NAMALWA (cell line): ENCODE measurements around the gene NFATC2.
"Not testable (repeated sequence)": the region's sequence is repeated elsewhere in the genome, so short reads cannot be mapped to it uniquely, and the experiment has no call there.

Experiments
- DNase-seq: peaks from one replicate; pipeline ENCODE4 v3.0.0-alpha.2; 2015; ENCODE audit warnings: low spot score

The NFATC2 gene

GRCh38 chr20:51494241-51495110, 48.0 kb downstream of the NFATC2 start:
- DNase-seq = no peak

GRCh38 chr20:51493346-51493791, 49.1 kb downstream of the NFATC2 start:
- DNase-seq = no peak

DNA sequence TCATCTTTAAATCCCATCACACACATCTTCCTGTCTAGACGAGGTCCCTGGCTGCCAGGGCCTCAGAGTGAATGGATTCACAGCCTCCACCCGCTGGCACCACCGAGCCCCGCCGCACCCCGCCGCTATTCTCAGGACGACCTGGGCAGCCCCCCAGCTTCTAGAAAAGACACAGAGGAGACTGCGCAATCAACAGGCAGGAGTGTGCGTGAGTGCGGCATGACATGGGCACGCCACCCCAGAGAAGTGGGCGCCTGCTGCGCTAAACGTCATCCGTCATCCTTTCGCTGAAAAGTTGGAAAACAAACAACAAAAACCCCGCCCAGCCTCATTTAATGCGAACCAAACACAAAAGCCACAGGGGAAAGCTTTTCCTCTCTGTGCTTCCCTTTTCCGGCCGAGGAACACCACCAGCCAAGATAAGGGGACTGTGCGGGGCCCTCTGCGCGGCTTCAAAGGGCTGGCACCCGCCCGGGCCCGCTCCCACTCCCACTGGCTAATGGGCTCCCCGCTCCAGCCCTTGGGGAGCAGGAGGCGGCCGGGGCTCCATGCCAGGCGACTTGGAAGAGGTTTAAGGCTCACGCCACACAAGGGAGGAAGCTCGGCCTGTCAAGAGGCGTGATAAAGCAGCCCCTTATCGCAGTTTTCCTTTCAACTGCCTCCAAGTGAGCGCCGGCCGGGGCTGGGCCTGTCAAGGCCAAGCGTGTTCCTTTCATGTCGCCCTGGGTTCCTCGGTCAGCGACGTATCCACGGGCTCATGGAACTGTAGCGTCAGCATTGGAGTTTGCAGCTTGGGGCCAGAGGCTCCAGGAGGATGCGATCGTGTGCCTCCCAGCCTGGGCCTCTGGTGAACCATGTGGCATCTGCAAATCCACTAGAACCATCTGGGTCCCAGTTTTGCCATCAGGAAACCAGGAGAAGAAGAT, 50.1 kb downstream of the NFATC2 start:
- no peak for DNase-seq

GRCh38 chr20:51491393-51491792, 51.1 kb downstream of the NFATC2 start:
- DNase-seq = no peak

- DNase-seq = no peak
Observed at GRCh38 chr20:51490635-51491034, 51.9 kb downstream of the NFATC2 start.

DNA sequence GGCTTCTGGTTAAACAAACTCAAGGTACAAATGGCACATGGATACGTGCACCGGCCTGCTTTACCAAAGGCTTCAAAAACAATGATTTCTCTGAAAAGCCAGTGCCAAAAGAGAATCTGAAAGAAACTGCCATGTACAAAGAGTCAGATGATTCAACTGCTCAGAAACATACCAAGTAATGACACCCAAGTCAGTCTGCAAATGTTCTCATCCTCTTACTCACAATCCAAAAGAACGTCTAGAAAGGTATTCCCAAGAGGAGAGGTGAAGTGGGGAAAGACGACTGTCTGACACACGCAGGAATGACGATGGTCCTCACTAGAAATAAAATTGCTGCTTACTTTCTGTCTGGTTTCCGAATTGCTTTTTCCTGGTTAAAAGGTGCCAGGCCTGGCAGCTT, 52.9 kb downstream of the NFATC2 start:
- DNase-seq = no peak

DNA sequence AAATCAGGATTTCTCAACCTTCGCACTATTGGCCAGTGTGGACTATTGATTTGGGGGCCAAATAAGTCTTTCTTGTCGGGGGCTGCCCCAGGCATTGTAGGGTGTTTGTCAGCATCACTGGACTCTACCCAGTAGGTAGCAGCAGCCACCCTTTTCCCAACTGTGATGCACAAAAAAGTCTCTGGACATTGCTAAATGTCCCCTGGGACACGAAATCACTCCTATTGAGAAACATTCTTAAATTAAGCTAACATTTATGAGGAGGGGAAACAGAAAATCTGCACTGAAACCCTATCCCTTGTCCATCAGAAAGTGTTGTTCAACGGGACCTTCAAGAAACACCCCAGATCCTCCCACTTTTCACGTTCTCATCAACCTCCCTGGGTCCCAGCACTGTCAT, 54.2 kb downstream of the NFATC2 start:
- DNase-seq = no peak

GRCh38 chr20:51487565-51488268, 54.8 kb downstream of the NFATC2 start:
- DNase-seq = no peak

DNA sequence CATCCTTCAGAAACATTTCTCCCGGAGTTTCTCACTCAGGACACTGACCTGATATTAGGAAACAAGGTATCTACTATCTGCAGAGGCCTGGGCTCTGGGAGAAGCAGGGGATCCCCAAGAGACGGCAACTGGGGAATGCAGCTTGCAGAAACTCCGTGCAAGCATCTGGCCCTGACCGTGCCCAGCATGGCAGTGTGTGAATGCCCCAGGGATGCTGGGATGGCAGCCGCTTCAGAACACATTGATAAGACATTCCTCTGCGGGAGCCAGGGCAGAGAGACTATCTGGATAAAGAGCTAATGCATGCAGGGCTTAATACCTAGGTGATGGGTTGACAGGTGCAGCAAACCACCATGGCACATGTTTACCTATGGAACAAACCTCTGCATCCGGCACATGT, 55.4 kb downstream of the NFATC2 start:
- DNase-seq = no peak

DNA sequence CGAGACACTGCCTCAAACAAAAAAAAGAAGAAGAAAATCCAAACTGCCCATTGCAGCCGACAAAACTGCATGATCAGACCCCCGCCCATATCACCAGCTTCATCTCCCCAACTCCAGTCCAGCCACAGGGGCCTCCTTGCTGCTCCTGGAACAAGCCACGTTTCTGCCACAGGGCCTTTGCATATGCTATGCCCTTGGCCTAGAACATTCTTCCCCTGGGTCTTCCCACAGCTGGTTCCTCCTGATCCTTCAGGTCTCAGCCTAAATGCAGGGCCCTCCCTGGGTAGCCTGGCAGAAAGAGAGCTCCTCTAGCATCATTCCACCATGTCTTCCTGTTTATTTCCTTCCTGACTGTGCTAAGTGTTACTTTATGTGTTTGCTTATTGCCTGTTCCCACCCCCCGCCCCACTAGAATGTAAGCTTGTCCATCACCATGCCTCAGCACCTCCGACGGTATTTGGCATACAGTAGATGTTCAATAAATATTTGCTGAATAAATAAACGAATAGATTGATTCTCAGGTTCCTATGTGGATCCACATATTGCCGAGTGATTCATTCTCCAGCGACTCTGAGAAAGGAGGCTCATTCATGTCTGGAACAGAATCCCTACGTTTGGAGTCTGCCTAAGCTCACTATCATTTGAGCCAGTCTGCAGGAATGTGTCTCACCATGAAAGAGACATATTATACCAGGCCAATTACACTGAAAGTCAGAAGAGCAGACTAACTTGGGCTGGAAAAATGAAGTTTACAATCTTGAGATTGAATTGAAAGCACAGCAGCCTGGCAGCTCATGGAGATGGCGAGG, 56.1 kb downstream of the NFATC2 start:
- DNase-seq = no peak

- DNase-seq = no peak
Observed at GRCh38 chr20:51484831-51485230, 57.7 kb downstream of the NFATC2 start.

- DNase-seq = no peak
Observed at GRCh38 chr20:51484141-51484815, 58.2 kb downstream of the NFATC2 start.

- DNase-seq = no peak
Observed at GRCh38 chr20:51482836-51483473, 59.6 kb downstream of the NFATC2 start.

DNA sequence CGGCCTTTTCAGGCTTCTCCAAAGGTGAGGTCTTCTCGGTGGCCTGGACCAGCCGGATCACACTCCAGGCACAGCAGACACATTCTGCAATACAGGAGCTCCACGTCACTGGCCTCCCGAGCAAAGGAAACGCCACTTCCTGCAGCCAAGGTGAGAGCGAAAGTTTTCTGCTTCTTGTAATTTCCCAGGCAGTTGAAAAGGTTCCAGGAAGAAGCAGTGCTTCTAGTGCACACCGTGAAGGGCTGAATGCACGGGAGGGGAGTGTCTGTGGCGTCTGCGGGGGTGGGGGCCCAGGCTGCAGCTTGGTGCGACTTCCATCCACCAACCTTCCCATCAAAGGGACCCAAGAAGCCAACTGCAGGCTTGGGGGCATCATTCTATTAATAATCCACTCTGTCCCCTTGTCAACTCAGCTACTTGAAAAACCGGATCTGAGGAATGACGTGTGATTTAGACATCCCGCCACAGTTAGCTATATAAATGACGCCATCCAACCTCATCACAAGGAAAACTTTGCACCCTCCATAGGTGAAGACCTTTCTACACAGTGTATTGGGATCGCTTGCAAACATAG, 61.1 kb downstream of the NFATC2 start:
- DNase-seq = no peak

GRCh38 chr20:51480507-51481270, 61.8 kb downstream of the NFATC2 start:
- DNase-seq = no peak

GRCh38 chr20:51476106-51476505, 66.4 kb downstream of the NFATC2 start:
- DNase-seq = not testable (repeated sequence)

DNA sequence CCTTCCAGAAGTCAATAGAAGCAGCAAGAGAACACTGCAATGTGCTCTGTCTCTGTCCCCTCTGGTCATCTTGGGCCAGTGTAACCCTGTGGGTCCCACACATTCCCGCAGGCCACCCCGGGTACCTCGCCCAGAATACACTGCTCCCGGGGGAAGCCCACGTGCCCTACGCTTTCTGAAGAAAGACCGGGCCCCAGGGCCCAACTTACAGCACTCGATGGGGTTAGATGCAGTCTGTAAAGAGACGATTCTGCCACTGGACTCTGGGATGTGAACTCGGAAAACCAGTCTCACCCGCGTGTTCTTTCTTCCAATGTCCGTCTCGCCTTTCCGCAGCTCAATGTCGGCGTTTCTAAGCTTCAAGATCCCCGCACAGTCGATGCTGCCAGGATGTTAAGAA, 68.7 kb downstream of the NFATC2 start:
- DNase-seq = no peak

DNA sequence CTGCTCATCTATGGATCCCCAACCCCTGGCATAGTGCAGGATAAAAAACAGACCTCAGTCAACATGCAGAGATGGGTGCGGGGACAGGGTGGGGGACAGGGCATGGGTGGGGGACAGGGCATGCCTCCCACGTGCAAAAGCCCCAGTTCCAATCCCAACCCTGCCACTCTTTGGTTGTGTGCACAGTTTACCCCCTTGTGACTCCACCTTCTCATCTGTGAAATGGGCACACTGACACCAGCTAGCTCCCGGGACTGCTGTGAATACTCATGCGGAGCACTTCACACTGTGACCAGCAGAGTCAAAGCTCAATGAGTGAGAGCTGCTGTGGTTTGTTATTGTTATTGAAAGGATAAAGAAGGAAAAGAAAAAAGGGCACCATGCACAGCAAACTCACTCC, 69.3 kb downstream of the NFATC2 start:
- DNase-seq = no peak

- no peak for DNase-seq
Observed at GRCh38 chr20:51470907-51471411, 71.6 kb downstream of the NFATC2 start.
